Measurements from ENCODE around the gene RFX1.

GRCh38 chr19:13969897-13970296 lies 36.2 kb downstream of the RFX1 start:
- TF ChIP-seq GATA2 (IDR thresholded peaks at IDR 0.05; ENCODE audit: low read depth, low read length) (no peak), GATA3 (IDR thresholded peaks at IDR 0.05; ENCODE audit: low read depth, low read length) (no peak)
